Liver (tissue), 9 donors: ENCODE results near the gene ELK3. TPM values are rescaled to one million over a fixed set of nuclear protein-coding genes. Genes with fewer than 3 reads are reported as not detected.

Source experiments
- DNase-seq: peaks from one replicate; pipeline ENCODE4 v3.0.0-alpha.2; 2017; ENCODE audit warnings: low spot score
- H3K27ac ChIP-seq, 2 donors: one replicate each; pipeline ENCODE4 v1.7.0; 2013; ENCODE audit warnings: inconsistent platforms in 2 of 2, low read length in 2 of 2, control low read depth in 1 of 2, low read depth in 1 of 2, mild to moderate bottlenecking in 1 of 2
- H3K27me3 ChIP-seq, 4 donors: one replicate each; pipeline versions ENCODE4 v1.6.1 to v1.7.0; 2013; ENCODE audit warnings: low read length in 3 of 4, inconsistent platforms in 1 of 4, mild to moderate bottlenecking in 1 of 4, moderate library complexity in 1 of 4; ENCODE audit not compliant: control insufficient read depth in 4 of 4, insufficient read depth in 4 of 4
- H3K36me3 ChIP-seq, 4 donors: one replicate each; pipeline versions ENCODE4 v1.6.1 to v1.7.0; 2013; ENCODE audit warnings: low read length in 3 of 4, mild to moderate bottlenecking in 3 of 4, low read depth in 1 of 4, moderate library complexity in 1 of 4; ENCODE audit not compliant: control insufficient read depth in 4 of 4, insufficient read depth in 3 of 4
- H3K4me1 ChIP-seq, 4 donors: one replicate each; pipeline versions ENCODE4 v1.6.1 to v1.7.0; 2013; ENCODE audit warnings: low read length in 3 of 4, mild to moderate bottlenecking in 3 of 4, moderate library complexity in 1 of 4; ENCODE audit not compliant: control insufficient read depth in 4 of 4, insufficient read depth in 4 of 4
- H3K4me3 ChIP-seq, 3 donors: one replicate each; pipeline versions ENCODE4 v1.6.1 to v1.7.0; 2013; ENCODE audit warnings: low read length in 3 of 3, control low read depth in 1 of 3, low read depth in 1 of 3, mild to moderate bottlenecking in 1 of 3
- H3K9ac ChIP-seq, 2 donors: one replicate each; pipeline ENCODE4 v1.7.0; 2013; ENCODE audit warnings: low read length in 2 of 2, mild to moderate bottlenecking in 2 of 2, moderate library complexity in 2 of 2, control low read depth in 1 of 2, low read depth in 1 of 2
- H3K9me3 ChIP-seq, 4 donors: one replicate each; pipeline versions ENCODE4 v1.6.1 to v1.7.0; 2013; ENCODE audit warnings: low read length in 3 of 4; ENCODE audit not compliant: control insufficient read depth in 4 of 4
- EGR1 ChIP-seq, 2 donors: IDR thresholded peaks; 2 replicates each; pipeline ENCODE4 v1.6.1; 2016 to 2018; ENCODE audit warnings: antibody characterized with exemption in 2 of 2, low read depth in 2 of 2
- FOXA1 ChIP-seq: IDR thresholded peaks from 2 replicates; pipeline ENCODE4 v1.6.1; 2016; ENCODE audit warnings: antibody characterized with exemption
- FOXA2 ChIP-seq: IDR thresholded peaks from 2 replicates; pipeline ENCODE4 v1.6.1; 2016; ENCODE audit warnings: antibody characterized with exemption
- GABPA ChIP-seq, 2 donors: IDR thresholded peaks in 1 of 2; conservative IDR thresholded peaks in 1 of 2; 2 replicates each; pipeline ENCODE4 v1.6.1; 2016; ENCODE audit warnings: antibody characterized with exemption in 2 of 2, mild to moderate bottlenecking in 1 of 2, moderate library complexity in 1 of 2
- HNF4A ChIP-seq, 2 donors: conservative IDR thresholded peaks; 2 replicates each; pipeline ENCODE4 v1.6.1; 2016; ENCODE audit warnings: antibody characterized with exemption in 2 of 2, mild to moderate bottlenecking in 2 of 2
- HNF4G ChIP-seq: IDR thresholded peaks from 2 replicates; pipeline ENCODE4 v1.6.1; 2016; ENCODE audit warnings: antibody characterized with exemption
- RAD21 ChIP-seq, 2 donors: IDR thresholded peaks; 2 replicates each; pipeline ENCODE4 v1.6.1; 2016; ENCODE audit warnings: antibody characterized with exemption in 2 of 2, mild to moderate bottlenecking in 2 of 2
- RXRA ChIP-seq, 2 donors: IDR thresholded peaks; 2 replicates each; pipeline ENCODE4 v1.6.1; 2017 to 2018; ENCODE audit warnings: antibody characterized with exemption in 2 of 2, mild to moderate bottlenecking in 1 of 2
- SP1 ChIP-seq: IDR thresholded peaks from 2 replicates; pipeline ENCODE4 v1.6.1; 2018; ENCODE audit warnings: antibody characterized with exemption, mild to moderate bottlenecking
- TAF1 ChIP-seq: conservative IDR thresholded peaks from 2 replicates; pipeline ENCODE4 v1.6.1; 2016; ENCODE audit warnings: antibody characterized with exemption, mild to moderate bottlenecking
- YY1 ChIP-seq: IDR thresholded peaks from 2 replicates; pipeline ENCODE4 v1.6.1; 2016; ENCODE audit warnings: antibody characterized with exemption, mild to moderate bottlenecking
- WGBS: extraction: QIAGEN DNeasy Blood & Tissue Kit; methylation state at CpG from one replicate; pipeline ENCODE4 v1.1.7; 2013; 5-methylcytosine and 5-hydroxymethylcytosine counted together
- polyA plus RNA-seq, 2 donors: library from polyadenylated mRNA; stranded (reverse) in 1 of 2; unstranded in 1 of 2; fragments of 200-250 nt in 1 of 2; fragments of >200 nt in 1 of 2; fragmentation: Nextera tagmentation in 1 of 2; extraction: Ambion mirVana in 1 of 2; gene quantifications; one replicate each; pipeline versions ENCODE4 v1.2.1 to v1.2.3, GENCODE V29; 2013 to 2015
- total RNA-seq, 2 donors: library from RNA; depleted of rRNA; stranded (reverse); fragments of >200 nt; gene quantifications; one replicate each; pipeline ENCODE4 v1.2.3, GENCODE V29; 2014
- TF ChIP-seq, protein P1 (sequence below): fragments of 150-350 bp; IDR thresholded peaks from 2 replicates; pipeline ENCODE4 v1.5.1; 2017; ENCODE audit warnings: improper control_type of control experiment, low read depth, low read length; ENCODE audit not compliant: missing input control
- TF ChIP-seq, protein P2 (sequence below): IDR thresholded peaks from 2 replicates; pipeline ENCODE4 v1.6.1; 2016; ENCODE audit warnings: antibody characterized with exemption
- donor health status: healthy.
- donor health status: healthy.
- donor health status: healthy.
- donor health status: healthy.
- donor health status: healthy.

Gene ELK3
- total and polyA plus RNA-seq, 4 donors = 3.7 to 5.2 (median 4.5) TPM

DNA sequence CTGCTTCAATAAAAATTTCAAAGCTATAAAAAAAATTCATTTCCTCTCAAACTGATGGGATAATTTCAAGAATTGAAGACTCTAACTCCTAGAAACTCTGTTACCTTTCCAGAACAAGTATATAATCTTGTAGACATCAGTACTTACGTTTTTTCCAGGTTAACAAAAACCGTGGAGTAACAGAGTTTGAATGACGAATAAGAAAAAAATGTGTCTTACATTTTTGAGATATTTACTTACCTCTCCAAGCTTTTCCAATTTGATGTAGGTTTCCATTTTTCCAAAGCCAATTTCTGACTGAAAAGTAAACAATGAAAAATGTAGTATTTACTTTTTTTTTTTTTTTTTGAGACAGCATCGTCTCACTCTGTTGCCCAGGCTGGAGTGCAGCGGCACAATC, 105.9 kb downstream of the ELK3 start:
- no peak overlapping the region for H3K27ac ChIP-seq
- H3K36me3 ChIP-seq = peaks cover 0 to 9% (median 2%) of the 10 kb centered on the region in 4 donors
- no peak for TF ChIP-seq FOXA1
- no peak for DNase-seq
- H3K4me3 ChIP-seq = no peak overlapping the region
- H3K9ac ChIP-seq = no peak overlapping the region
- H3K4me1 ChIP-seq = no peaks in the 10 kb centered on the region
- H3K27me3 ChIP-seq = no peaks in the 10 kb centered on the region
- 89% methylated on average over 5 of the region's 5 CpGs for WGBS
- no peaks in the 10 kb centered on the region for H3K9me3 ChIP-seq

DNA sequence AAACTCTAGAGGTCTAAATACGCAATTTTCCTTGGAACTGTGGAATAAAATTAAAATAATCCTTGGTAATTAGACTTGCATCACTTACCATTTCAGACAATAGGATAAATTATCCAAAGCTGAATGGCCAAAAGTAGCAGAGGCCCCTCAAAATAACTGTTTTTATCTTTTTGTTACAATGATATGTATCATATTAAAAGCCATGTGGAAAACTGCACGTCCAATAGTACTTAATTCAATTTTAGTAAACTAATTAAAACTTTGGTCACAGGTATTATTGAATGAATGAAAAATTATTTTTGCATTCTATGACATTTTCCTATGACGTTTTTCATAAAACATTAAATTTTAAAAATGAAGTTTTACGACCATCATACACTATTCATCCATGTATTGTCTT, 107.6 kb downstream of the ELK3 start:
- WGBS = 97% methylated on average over 4 of the region's 4 CpGs
- no peak for TF ChIP-seq FOXA1
- TF ChIP-seq EGR1 (IDR thresholded peaks at IDR 0.05; ENCODE audit: low read depth in 2 of 2) = no peak
- Histone ChIP-seq H3K4me3 (no peak overlapping the region), H3K36me3 (peaks cover 0 to 5% (median 2%) of the 10 kb centered on the region in 4 donors), H3K27me3 (no peaks in the 10 kb centered on the region), H3K4me1 (no peaks in the 10 kb centered on the region), H3K9me3 (no peaks in the 10 kb centered on the region), H3K27ac (no peak overlapping the region), H3K9ac (no peak overlapping the region)
- no peak for DNase-seq

DNA sequence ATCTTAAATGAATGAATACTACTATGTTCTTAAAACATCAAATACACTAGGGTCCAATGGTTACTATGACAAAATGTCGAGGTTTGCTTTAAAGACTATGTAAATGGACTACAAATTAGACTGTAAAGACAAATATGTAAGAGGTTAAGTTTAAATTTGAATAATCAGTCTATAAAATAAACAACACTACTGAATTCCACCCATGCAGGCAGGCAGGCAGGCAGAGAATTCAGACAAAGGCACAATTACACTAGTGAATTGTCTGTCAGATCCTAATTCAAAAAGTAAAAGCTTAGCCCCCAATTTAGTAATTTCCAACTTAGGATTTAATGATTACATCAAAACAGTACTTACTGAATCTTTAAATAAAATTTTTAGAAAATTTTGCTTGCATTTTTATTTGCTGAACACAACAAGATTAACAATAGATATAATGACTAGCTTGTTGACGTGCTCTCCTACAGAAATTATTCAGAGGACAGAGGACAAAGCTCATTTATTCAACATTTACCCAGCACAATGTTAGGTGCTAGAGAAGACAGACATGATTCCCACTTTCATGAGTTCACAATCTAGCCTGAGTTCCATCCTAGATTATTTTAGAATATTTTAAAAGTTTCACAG, 108.6 kb downstream of the ELK3 start:
- no peak overlapping the region for H3K4me3 ChIP-seq
- no peak for DNase-seq
- no peaks in the 10 kb centered on the region for H3K9me3 ChIP-seq
- TF ChIP-seq, protein P1, sequence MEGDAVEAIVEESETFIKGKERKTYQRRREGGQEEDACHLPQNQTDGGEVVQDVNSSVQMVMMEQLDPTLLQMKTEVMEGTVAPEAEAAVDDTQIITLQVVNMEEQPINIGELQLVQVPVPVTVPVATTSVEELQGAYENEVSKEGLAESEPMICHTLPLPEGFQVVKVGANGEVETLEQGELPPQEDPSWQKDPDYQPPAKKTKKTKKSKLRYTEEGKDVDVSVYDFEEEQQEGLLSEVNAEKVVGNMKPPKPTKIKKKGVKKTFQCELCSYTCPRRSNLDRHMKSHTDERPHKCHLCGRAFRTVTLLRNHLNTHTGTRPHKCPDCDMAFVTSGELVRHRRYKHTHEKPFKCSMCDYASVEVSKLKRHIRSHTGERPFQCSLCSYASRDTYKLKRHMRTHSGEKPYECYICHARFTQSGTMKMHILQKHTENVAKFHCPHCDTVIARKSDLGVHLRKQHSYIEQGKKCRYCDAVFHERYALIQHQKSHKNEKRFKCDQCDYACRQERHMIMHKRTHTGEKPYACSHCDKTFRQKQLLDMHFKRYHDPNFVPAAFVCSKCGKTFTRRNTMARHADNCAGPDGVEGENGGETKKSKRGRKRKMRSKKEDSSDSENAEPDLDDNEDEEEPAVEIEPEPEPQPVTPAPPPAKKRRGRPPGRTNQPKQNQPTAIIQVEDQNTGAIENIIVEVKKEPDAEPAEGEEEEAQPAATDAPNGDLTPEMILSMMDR = no peak
- TF ChIP-seq HNF4A (conservative IDR thresholded peaks at IDR 0.05) (no peak), GABPA (IDR thresholded peaks at IDR 0.05 in 1 of 2, conservative IDR thresholded peaks at IDR 0.05 in 1 of 2) (no peak), RAD21 (IDR thresholded peaks at IDR 0.05) (no peak), TAF1 (no peak), SP1 (no peak), FOXA2 (no peak), YY1 (no peak), HNF4G (no peak), EGR1 (IDR thresholded peaks at IDR 0.05; ENCODE audit: low read depth in 2 of 2) (no peak), RXRA (IDR thresholded peaks at IDR 0.05) (no peak)
- TF ChIP-seq, protein P2, sequence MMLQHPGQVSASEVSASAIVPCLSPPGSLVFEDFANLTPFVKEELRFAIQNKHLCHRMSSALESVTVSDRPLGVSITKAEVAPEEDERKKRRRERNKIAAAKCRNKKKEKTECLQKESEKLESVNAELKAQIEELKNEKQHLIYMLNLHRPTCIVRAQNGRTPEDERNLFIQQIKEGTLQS = no peak
- H3K36me3 ChIP-seq = peaks cover 0 to 2% (median 0%) of the 10 kb centered on the region in 4 donors
- H3K27ac ChIP-seq = no peak overlapping the region
- 79% methylated on average over 2 of the region's 2 CpGs for WGBS
- no peaks in the 10 kb centered on the region for H3K4me1 ChIP-seq
- H3K27me3 ChIP-seq = no peaks in the 10 kb centered on the region
- H3K9ac ChIP-seq = no peak overlapping the region

DNA sequence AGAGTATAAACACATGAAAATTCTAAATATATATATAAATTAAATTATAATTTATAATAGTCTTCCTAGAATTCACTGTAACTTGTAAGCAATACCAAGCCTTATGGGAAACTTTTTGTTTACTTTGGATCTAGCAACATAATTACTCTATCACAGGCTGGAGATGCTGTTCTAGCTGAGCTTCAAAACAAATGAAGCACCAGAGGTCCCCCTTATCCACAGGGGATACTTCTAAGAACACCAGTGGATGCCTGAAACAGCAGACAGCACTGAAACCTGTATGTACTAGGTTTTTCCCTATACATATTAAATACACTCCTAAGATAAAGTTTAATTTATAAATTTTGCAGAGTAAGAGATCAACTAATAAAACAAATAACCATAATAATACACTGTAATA, 109.5 kb downstream of the ELK3 start:
- no peak overlapping the region for H3K4me3 ChIP-seq
- H3K27me3 ChIP-seq = no peaks in the 10 kb centered on the region
- H3K27ac ChIP-seq = no peak overlapping the region
- H3K36me3 ChIP-seq = peaks cover 0 to 2% (median 0%) of the 10 kb centered on the region in 4 donors
- TF ChIP-seq SP1 (no peak), RAD21 (IDR thresholded peaks at IDR 0.05) (peak; percentile 13 to 30)
- no peaks in the 10 kb centered on the region for H3K9me3 ChIP-seq
- H3K9ac ChIP-seq = no peak overlapping the region
- no peak for DNase-seq
- H3K4me1 ChIP-seq = no peaks in the 10 kb centered on the region
